ENCODE measurements around the gene GALNT14. TPM values are rescaled to one million over a fixed set of nuclear protein-coding genes. Genes with fewer than 3 reads are reported as not detected.

Gene GALNT14
- total RNA-seq, 3 donors from 2014 or later: 0.75 TPM; not detected in 2

- no peaks in the 10 kb centered on the region for H3K36me3 ChIP-seq (ENCODE audit: low read depth)
- intact Hi-C loops (cut with DNase I, micrococcal nuclease): no loop called here
- H3K9me3 ChIP-seq: no peaks in the 10 kb centered on the region
- no peak for TF ChIP-seq CTCF (IDR thresholded peaks at IDR 0.05)
- H3K4me1 ChIP-seq (ENCODE audit: low read depth): no peaks in the 10 kb centered on the region
- H3K4me3 ChIP-seq: no peak overlapping the region
- ATAC-seq: no peak
- no peak for DNase-seq
Measured at GRCh38 chr2:30883822-30884221, 254.4 kb downstream of the GALNT14 start.

- Histone ChIP-seq H3K4me3 (no peak overlapping the region), H3K36me3 (ENCODE audit: low read depth) (no peaks in the 10 kb centered on the region), H3K9me3 (no peaks in the 10 kb centered on the region), H3K4me1 (ENCODE audit: low read depth) (no peaks in the 10 kb centered on the region)
- no peak for TF ChIP-seq CTCF (IDR thresholded peaks at IDR 0.05)
- no peak for ATAC-seq
- DNase-seq: no peak
- intact Hi-C loops (cut with DNase I, micrococcal nuclease): no loop called here
Measured at GRCh38 chr2:30883184-30883583, 255.1 kb downstream of the GALNT14 start.

GRCh38 chr2:30880516-30880915 is 257.7 kb downstream of the GALNT14 start:
- Histone ChIP-seq H3K4me3 (no peak overlapping the region), H3K9me3 (no peaks in the 10 kb centered on the region), H3K4me1 (ENCODE audit: low read depth) (no peaks in the 10 kb centered on the region), H3K36me3 (ENCODE audit: low read depth) (no peaks in the 10 kb centered on the region)
- intact Hi-C loops (cut with DNase I, micrococcal nuclease): no loop called here
- no peak for TF ChIP-seq CTCF (IDR thresholded peaks at IDR 0.05)
- DNase-seq (no peak), ATAC-seq (no peak)

- Histone ChIP-seq H3K36me3 (ENCODE audit: low read depth) (no peaks in the 10 kb centered on the region), H3K9me3 (no peaks in the 10 kb centered on the region), H3K4me3 (no peak overlapping the region), H3K4me1 (ENCODE audit: low read depth) (no peaks in the 10 kb centered on the region)
- no peak for DNase-seq
- ATAC-seq: no peak
- no peak for TF ChIP-seq CTCF (IDR thresholded peaks at IDR 0.05)
- intact Hi-C loops (cut with DNase I, micrococcal nuclease): no loop called here
Measured at GRCh38 chr2:30877833-30878232, 260.4 kb downstream of the GALNT14 start.

- no peak for ATAC-seq
Measured at GRCh38 chr2:30872797-30873196, 265.4 kb downstream of the GALNT14 start.

More at GRCh38 chr2:30872797-30873196, 265.4 kb downstream of the GALNT14 start:
- DNase-seq: no peak
- Histone ChIP-seq H3K36me3 (ENCODE audit: low read depth) (no peaks in the 10 kb centered on the region), H3K9me3 (no peaks in the 10 kb centered on the region), H3K4me1 (ENCODE audit: low read depth) (no peaks in the 10 kb centered on the region), H3K4me3 (no peak overlapping the region)
- TF ChIP-seq CTCF (IDR thresholded peaks at IDR 0.05): no peak
- intact Hi-C loops (cut with DNase I, micrococcal nuclease): no loop called here

Measured in mucosa of descending colon (tissue), 3 donors.